ENCODE results near the gene KCNQ1. TPM values are rescaled to one million over a fixed set of nuclear protein-coding genes. Genes with fewer than 3 reads are reported as not detected.

KCNQ1 gene
- total and polyA plus RNA-seq, 2 of the 13 experiments (the other 11 are each of a cell fraction or from before 2014, with no cell fraction given) = 0.02 to 0.08 TPM

- ATAC-seq (no peak), FAIRE-seq (no peak), DNase-seq (ENCODE audit: low spot score) (no peak)
- no peaks in the 10 kb centered on the region for H3K79me2 ChIP-seq (ENCODE audit: insufficient read depth, low read length)
- in situ Hi-C loops (cut with HindIII; ENCODE audit: extremely low pct_ligation_motif_present, low pct_unique_long_range_greater_than_20kb) = no loop called here
- WGBS (ENCODE audit: low lambda C conversion rate) = 4% methylated on average over 8 of the region's 15 CpGs
- H3K36me3 ChIP-seq (replicated peaks in 1 of 2; ENCODE audit: control insufficient read depth in 1 of 2, insufficient read depth in 2 of 2, low read length in 2 of 2) = no peaks in the 10 kb centered on the region
- intact Hi-C loops (cut with micrococcal nuclease; ENCODE audit: unreplicated experiment) = no loop called here
- H3K4me2 ChIP-seq (ENCODE audit: low read depth, low read length) = no peak overlapping the region
- H3K9ac ChIP-seq (ENCODE audit: insufficient read depth, low read depth, low read length) = no peak overlapping the region
- H2AFZ ChIP-seq (ENCODE audit: low read length) = no peak overlapping the region
- H3K4me3 ChIP-seq (replicated peaks in 1 of 3; ENCODE audit: insufficient read depth in 1 of 3, low read depth in 2 of 3, low read length in 3 of 3) = no peak overlapping the region
- BruUV-seq (replicated peaks) = no TSS peak
- TF ChIP-seq JARID2 (CRISPR knock-in tag; IDR thresholded peaks at IDR 0.05; ENCODE audit: insufficient replicate concordance) (no peak), SRSF9 (IDR thresholded peaks at IDR 0.05; ENCODE audit: borderline replicate concordance, insufficient read depth, low read depth, low read length, poor library complexity, severe bottlenecking) (no peak), PAXIP1 (CRISPR knock-in tag; conservative IDR thresholded peaks at IDR 0.05) (no peak), ZNF280D (CRISPR knock-in tag; IDR thresholded peaks at IDR 0.05) (no peak), ZNF556 (CRISPR knock-in tag; IDR thresholded peaks at IDR 0.05; ENCODE audit: borderline replicate concordance) (no peak), ZNF740 (CRISPR knock-in tag; IDR thresholded peaks at IDR 0.05) (no peak), PITX1 (CRISPR knock-in tag; IDR thresholded peaks at IDR 0.05) (no peak), ZBTB2 (CRISPR knock-in tag; IDR thresholded peaks at IDR 0.05; ENCODE audit: low read depth) (no peak)
- H3K4me1 ChIP-seq (ENCODE audit: insufficient read depth, low read length) = no peaks in the 10 kb centered on the region
- CTCF ChIA-PET (ENCODE audit: low intra/inter-chr PET ratio, low total read pairs) = no interaction called here
- H4K20me1 ChIP-seq (ENCODE audit: insufficient read depth, low read length) = no peaks in the 10 kb centered on the region
- no peak overlapping the region for H3K27ac ChIP-seq (ENCODE audit: extremely low read length, insufficient read depth, low read length)
- POLR2A ChIA-PET = no interaction called here
- no peaks in the 10 kb centered on the region for H3K9me3 ChIP-seq (ENCODE audit: low read length)
- H3K27me3 ChIP-seq (ENCODE audit: control insufficient read depth in 1 of 2, insufficient read depth in 2 of 2, low read length in 2 of 2) = peaks cover 23 to 83% of the 10 kb centered on the region in 2 experiments
Measured at GRCh38 chr11:2446590-2447252, 1.9 kb downstream of the KCNQ1 start.

Data from HepG2 (cell line).